Left lobe of liver (tissue), 2 donors: ENCODE results near the gene F12. TPM values are rescaled to one million over a fixed set of nuclear protein-coding genes. Genes with fewer than 3 reads are reported as not detected.

Source experiments
- ATAC-seq: fragments of 200-7000 bp; cut with Tn5 transposase; one replicate; pipeline ENCODE4 v1.9.1; 2020; ENCODE audit warnings: mild to moderate bottlenecking, moderate library complexity
- DNase-seq: peaks from one replicate; pipeline ENCODE4 v3.0.0-alpha.2; 2020; ENCODE audit warnings: low spot score
- total RNA-seq: library from RNA; stranded (reverse); gene quantifications from one replicate; pipeline ENCODE4 v1.2.1, GENCODE V29; 2021
- donor health status: DM: no; HTN: no; CAD: no; lungs with moderate emphysema.
- donor health status: DM: no; HTN: yes; CAD: no.

Gene F12
- total RNA-seq, 1 donor from 2014 or later, result 292 TPM

- no peak for DNase-seq
Observed at GRCh38 chr5:177447066-177447610, 37.8 kb upstream of the F12 start.

DNA sequence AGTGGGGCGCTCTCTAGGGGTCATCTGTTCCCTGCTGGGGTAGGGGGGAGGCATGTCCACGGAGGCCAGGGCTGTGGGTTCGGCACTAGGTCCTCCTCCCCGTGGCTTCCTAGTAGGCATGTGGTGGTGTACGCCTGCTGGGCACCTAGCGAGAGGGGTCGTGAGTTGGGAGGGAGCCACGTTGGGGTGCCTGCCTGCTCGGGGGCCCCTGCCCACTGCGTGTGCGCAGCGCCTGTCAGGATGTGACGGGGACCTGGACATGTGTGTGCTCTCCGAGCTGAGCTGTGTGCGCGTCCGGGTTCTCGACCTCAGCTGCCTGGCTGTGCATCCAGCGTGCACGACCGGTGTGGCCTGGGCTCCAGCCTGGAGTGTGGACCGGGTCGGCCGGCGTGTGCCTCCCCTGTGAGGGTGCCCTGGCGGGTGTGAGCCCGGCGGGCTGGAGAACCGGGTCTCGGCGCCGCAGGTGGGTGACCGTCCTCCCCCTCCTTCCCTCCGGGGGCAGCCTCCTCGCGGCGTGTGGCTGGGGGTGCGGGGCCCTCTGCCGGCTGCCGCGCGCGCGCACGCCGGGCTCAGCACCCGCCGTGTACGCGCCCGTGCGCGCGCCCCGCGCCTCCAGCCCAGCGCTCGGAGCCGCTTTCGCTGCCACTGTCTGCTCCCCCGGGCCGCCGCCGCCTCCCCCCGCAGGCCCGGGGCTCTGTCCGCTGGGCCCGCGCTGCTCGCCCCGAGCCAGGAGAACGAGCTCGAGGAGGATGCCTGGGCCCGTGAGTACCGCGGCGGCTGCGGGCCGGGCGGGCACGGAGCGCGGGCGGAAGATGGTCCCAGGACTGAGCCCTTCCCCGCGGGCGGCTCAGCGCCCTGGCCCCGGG, 37.1 kb upstream of the F12 start, which contains the start of gene PRR7:
PRR7 (plus strand) TSS at position 615 of the 866 bp plus-strand sequence. CDS start 8,254 bp downstream, outside the sequence.
- DNase-seq (no peak), ATAC-seq (peak; percentile 87)

More at GRCh38 chr5:177447066-177447610, 37.8 kb upstream of the F12 start:
- ATAC-seq, result peak; percentile 24

GRCh38 chr5:177445917-177446199, 36.5 kb upstream of the F12 start:
- no peak for ATAC-seq
- DNase-seq, result no peak

DNA sequence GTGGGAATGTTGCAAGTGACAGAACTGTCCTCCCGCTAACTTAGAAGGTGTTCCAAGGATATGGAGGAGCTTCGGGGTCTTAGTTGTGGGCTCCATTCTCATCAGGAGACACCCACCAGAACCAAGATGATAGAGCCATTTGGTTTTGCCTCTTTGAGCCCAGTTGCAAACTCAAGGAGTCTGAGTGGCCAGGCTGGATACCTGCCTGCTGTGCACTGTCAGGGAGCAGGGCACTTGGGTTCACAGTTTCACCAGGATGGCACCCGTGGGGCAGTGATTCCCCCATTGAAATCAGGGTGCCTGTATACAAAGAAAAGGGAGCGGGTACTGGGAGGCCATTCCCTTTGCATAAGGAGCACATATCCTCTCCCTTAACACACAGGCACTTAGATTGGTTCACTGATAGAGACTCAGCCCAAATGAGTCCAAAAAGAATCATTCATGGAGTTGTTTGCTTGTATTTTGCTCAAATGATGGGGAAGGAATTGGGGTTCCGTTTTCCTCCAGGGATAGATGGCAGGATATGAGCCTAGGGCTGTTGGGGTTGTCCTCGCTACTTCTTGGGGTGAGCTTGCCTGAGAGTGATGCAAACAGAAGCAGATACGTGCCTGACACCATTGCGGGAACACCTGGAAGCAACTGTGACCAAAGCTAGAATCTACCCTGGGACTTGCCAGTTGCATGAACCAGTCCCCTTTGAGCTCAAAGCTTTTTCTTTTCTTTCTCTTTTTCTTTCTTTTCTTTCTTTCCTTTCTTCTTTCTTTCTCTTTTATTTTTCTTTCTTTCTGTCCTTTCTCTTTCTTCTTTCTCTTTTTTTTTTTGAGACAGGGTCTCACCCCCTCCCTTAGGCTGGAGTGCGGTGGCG, 35.9 kb upstream of the F12 start:
- ATAC-seq, result no peak

GRCh38 chr5:177444106-177445051, 35.0 kb upstream of the F12 start:
- peak; percentile 45 for DNase-seq
- no peak for ATAC-seq

More for the DNA sequence above, 35.9 kb upstream of the F12 start:
- DNase-seq, result no peak

GRCh38 chr5:177443144-177443983, 34.0 kb upstream of the F12 start:
- DNase-seq (peak; percentile 44), ATAC-seq (no peak)

DNA sequence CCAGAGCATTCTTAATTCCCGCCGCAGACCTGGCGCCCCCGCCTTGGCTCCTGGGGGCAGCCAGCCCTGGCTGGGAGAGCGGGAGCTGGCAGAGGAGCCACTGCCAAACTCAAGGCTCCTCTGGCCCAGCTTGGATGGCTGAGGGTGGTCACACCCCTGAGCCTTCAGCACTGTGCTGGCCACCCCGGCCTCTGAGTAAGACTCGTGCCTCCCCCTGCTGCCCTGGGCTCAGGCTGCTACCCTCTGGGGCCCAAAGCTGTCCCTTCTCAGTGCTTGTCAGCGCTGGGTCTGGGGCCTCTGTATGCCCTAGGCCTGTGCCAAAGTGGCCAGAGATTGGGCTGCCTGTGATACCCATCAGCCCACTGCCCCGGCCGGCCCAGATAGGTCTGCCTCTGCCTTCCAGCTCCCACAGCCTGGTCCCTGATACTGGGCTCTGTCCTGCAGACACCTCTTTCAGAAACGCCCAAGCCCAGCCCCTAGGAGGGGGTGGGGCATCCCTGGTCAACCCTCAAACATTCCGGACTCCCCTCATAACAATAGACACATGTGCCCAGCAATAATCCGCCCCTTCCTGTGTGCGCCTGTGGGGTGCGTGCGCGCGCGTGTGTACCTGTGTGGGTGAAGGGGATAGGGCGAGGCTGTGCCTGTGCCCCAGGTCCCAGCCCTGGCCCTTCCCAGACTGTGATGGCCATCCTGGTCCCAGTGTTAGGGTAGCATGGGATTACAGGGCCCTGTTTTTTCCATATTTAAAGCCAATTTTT, 32.9 kb upstream of the F12 start:
- ATAC-seq (no peak), DNase-seq (no peak)

- no peak for ATAC-seq
Observed at GRCh38 chr5:177440990-177441780, 31.8 kb upstream of the F12 start.

DNA sequence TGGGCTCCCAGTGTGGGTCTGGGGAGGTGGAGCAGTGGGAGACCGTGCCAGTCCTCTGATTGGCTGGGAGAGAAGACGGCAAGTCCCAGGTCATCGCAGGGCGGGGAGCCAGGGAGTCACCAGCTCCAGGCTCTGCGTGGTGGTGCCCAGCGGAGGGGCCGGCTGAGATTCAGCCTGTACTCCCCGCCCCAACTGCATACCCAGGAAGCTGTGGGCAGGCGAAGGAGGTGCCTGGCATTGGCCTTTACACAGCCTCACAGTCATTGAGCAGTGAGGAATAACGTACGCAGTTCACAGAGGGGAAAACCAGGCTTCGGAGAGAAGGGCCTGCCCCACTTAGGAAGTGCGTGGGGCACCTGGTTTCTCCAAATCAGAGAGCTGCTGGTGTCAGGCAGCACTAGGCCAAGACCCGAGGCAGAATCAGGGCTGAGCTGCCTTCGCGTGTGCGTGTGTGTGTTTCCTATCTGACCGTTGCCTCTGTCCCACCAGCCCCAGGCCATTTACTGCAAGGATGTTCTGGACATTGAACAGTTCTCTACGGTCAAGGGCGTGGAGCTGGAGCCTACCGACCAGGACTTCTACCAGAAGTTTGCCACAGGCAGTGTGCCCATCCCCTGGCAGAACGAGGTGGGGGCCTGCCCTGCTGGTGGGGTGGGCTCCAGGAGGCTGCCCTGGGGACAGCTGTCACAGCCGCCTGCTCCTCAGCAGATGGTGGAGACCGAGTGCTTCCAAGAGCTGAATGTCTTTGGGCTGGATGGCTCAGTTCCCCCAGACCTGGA, 31.0 kb upstream of the F12 start:
- no peak for ATAC-seq
- no peak for DNase-seq

More at GRCh38 chr5:177440990-177441780, 31.8 kb upstream of the F12 start:
- DNase-seq, result no peak

DNA sequence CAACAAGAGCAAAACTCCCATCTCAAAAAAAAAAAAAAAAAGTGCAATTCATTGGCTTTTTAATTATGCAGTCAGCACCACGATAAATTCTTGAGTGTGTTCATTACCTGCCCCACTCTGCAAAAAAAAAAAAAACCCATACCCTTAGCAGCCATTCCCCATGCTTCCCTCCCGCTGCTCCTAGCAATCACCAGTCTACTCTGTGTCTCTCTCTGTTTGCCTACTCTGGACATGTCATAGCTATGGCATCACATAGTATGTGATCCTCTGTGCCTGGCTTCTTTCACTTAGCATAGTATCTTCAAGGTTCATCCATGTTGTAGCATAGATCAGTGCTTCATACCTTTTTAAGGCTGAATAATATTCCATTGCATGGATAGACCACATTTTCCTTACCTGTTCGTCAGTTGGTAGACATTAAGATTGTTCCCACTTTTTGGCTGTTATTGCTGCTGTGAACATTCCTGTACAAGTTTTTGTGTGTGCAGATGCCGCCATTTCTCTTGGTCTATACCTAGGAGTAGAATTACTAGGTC, 30.2 kb upstream of the F12 start:
- no peak for ATAC-seq
- DNase-seq, result no peak

DNA sequence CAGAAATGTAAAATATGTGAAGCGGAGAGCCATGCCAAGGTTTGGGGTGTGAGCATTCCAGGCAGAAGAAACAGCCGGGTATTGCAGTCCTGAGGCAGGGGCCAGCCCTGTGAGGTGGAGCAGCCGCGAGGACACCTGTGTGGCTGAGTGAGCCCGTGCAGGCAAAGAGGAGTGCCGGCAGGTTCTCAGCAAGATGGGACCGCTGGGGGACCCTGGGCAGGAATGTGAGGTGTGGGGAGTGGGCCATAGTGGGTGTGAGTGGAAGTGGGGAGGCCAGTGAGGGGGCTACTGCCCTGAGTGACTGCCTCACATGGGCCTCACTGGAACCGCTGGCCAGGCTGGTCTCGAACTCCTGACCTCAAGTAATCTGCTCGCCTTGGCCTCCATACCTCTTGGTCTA, 29.1 kb upstream of the F12 start:
- no peak for ATAC-seq
- no peak for DNase-seq

DNA sequence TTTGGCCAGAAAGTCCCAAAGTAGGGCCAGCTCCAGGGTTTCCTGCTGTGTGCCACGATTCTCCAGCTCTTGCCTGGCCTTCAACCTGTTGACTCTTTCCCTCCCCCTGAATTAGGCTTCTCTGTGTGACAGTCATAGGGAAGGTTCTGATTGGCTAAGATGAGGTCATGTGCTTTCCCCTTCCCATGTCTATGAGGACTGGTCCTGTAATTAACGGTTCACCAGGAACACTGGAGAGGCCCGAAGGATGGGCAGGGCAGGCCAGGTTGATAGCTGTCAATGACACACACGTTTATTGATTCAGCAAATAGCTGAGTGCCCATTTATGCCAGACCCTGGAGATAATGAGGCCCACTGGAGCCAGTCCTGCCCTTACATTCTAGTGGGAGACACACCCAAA, 28.3 kb upstream of the F12 start:
- no peak for ATAC-seq
- no peak for DNase-seq

- ATAC-seq (no peak), DNase-seq (no peak)
Observed at GRCh38 chr5:177435847-177436536, 26.6 kb upstream of the F12 start.

DNA sequence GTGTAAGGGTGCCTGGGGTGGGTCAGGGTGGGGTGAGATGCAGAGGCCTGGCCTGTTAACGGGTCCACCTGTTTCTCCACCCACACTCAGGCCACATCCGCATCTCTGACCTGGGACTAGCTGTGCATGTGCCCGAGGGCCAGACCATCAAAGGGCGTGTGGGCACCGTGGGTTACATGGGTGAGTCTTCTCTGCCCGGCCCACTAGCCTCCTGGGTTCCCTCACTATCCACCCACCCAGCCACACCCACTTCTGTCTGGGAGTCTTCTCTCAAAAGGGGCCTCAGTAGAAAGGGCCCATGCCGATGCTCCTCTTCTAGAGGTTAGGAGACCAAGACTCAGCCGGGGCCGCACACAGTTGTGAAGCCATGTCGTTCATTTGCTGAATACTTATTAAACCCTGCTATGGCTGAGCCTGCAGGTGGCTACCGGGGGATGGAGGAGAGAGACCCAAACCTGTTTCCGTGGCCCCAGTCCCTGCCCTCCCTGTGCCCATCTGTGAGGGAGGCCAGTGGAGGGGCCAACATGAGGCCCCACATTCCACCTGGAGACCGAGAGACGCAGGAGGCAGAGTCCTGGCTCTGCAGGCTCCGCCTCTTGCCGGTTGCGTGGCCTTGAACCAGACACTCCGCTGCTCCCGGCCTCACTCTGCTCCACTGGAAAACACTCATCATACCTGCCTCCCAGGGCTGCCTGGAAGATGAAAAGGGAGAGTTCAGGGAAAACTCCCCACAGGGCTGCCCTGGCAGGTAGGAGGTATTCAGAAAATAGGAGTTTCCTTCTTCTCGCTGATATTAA, 25.8 kb upstream of the F12 start:
- DNase-seq, result no peak
- no peak for ATAC-seq

- ATAC-seq, result no peak
- no peak for DNase-seq
Observed at GRCh38 chr5:177434437-177434836, 25.1 kb upstream of the F12 start.
